Activated CD4-positive, alpha-beta T cell treated with anti-CD3 and anti-CD28 coated beads, Interleukin-2, amount 50 U/mL, for 48 hours (primary cell): ENCODE measurements around the gene DPH6.

ENCODE experiments used
- DNase-seq, 2 experiments: peaks; one replicate each; pipeline ENCODE4 v3.0.0-alpha.2; 2020

Gene DPH6

GRCh38 chr15:35540021-35540420, 5.9 kb downstream of the DPH6 start:
- DNase-seq = no peak

- no peak for DNase-seq
These were observed 10.5 kb downstream of the DPH6 start for GRCh38 chr15:35535365-35535916.

GRCh38 chr15:35533130-35534110, 12.5 kb downstream of the DPH6 start:
- no peak for DNase-seq

- no peak for DNase-seq
These were observed 15.3 kb downstream of the DPH6 start for GRCh38 chr15:35530698-35531097.

GRCh38 chr15:35529784-35530183, 16.2 kb downstream of the DPH6 start:
- DNase-seq = no peak

GRCh38 chr15:35522061-35522460, 23.9 kb downstream of the DPH6 start:
- DNase-seq = no peak

GRCh38 chr15:35519541-35520149, 26.3 kb downstream of the DPH6 start:
- no peak for DNase-seq

GRCh38 chr15:35519052-35519451, 26.9 kb downstream of the DPH6 start:
- no peak for DNase-seq

- DNase-seq = no peak
These were observed 31.2 kb downstream of the DPH6 start for GRCh38 chr15:35514759-35515158.

- no peak for DNase-seq
These were observed 37.9 kb downstream of the DPH6 start for GRCh38 chr15:35507932-35508638.

- DNase-seq = no peak
These were observed 39.6 kb downstream of the DPH6 start for GRCh38 chr15:35506272-35506870.

- no peak for DNase-seq
These were observed 40.2 kb downstream of the DPH6 start for GRCh38 chr15:35505809-35506208.

- no peak for DNase-seq
These were observed 40.8 kb downstream of the DPH6 start for GRCh38 chr15:35505141-35505540.

- no peak for DNase-seq
These were observed 46.2 kb downstream of the DPH6 start for GRCh38 chr15:35499723-35500122.

- no peak for DNase-seq
These were observed 49.4 kb downstream of the DPH6 start for GRCh38 chr15:35496585-35496984.

- no peak for DNase-seq
These were observed 50.9 kb downstream of the DPH6 start for GRCh38 chr15:35495080-35495479.

GRCh38 chr15:35491999-35492398, 54.0 kb downstream of the DPH6 start:
- DNase-seq = no peak

GRCh38 chr15:35491173-35491572, 54.8 kb downstream of the DPH6 start:
- DNase-seq = no peak

GRCh38 chr15:35490511-35490910, 55.5 kb downstream of the DPH6 start:
- no peak for DNase-seq

- no peak for DNase-seq
These were observed 58.5 kb downstream of the DPH6 start for GRCh38 chr15:35487417-35487816.

GRCh38 chr15:35486296-35486695, 59.7 kb downstream of the DPH6 start:
- no peak for DNase-seq

- DNase-seq = no peak
These were observed 60.6 kb downstream of the DPH6 start for GRCh38 chr15:35485411-35485810.
